Adrenal gland (tissue), 5 donors: ENCODE results near the gene DLG2.

Experiments
- CTCF ChIP-seq, 6 experiments: fragments of 450-650 bp in 4 of 6; fragments of 200-600 bp in 2 of 6; sonication (generic) in 1 of 6; IDR thresholded peaks; 1 replicate in 5 of 6; 2 replicates in 1 of 6; pipeline versions ENCODE4 v1.5.1 to v1.8.0; 2016 to 2021; ENCODE audit warnings: antibody characterized with exemption in 6 of 6, mild to moderate bottlenecking in 2 of 6, moderate library complexity in 1 of 6
- POLR2A ChIP-seq, 2 donors: fragments of 450-650 bp; IDR thresholded peaks; one replicate each; pipeline ENCODE4 v1.6.1; 2017; ENCODE audit warnings: antibody characterized with exemption in 2 of 2, mild to moderate bottlenecking in 2 of 2, moderate library complexity in 1 of 2
- donor health status: DM: no; HTN: no; CAD: no.

- TF ChIP-seq POLR2A (IDR thresholded peaks at IDR 0.05) (no peak), CTCF (IDR thresholded peaks at IDR 0.05) (no peak)
Observed at GRCh38 chr11:83702796-83703195, 1924.3 kb downstream of the DLG2 start.
